ENCODE measurements around the gene ADAM22. TPM values are rescaled to one million over a fixed set of nuclear protein-coding genes. Genes with fewer than 3 reads are reported as not detected.

ADAM22 gene
- total RNA-seq, 1 experiment from 2014 or later = 10.0 TPM

DNA sequence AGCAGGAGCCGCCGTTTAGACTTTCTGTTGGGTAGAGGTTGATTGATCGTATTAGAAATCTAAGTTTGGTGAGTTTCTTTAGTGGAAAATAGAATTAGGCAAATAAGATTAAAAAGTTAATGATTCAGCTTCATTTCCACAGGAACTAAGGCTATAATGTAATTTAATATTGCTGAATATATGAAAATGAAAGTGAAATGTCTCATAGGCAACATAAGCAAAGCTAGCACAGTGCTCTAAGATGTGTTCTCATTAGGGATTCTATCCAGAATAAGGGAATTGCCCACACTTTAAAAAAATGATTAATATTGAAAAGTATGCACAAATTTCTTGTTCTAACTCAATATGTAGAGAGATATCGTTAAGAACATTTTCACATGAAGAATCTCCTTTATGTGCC is 238.8 kb downstream of the ADAM22 start:
- POLR2A ChIA-PET = no interaction called here
- Histone ChIP-seq H3K79me2 (ENCODE audit: insufficient read depth, low read length) (no peaks in the 10 kb centered on the region), H3K9me2 (ENCODE audit: insufficient read depth) (no peaks in the 10 kb centered on the region), H3K4me3 (replicated peaks in 1 of 2; ENCODE audit: low read depth in 1 of 2, low read length in 2 of 2) (no peak overlapping the region), H3K9ac (ENCODE audit: low read length) (no peak overlapping the region), H3K4me2 (ENCODE audit: low read length) (no peak overlapping the region), H3K27ac (ENCODE audit: low read depth, low read length) (no peak overlapping the region), H3K4me1 (ENCODE audit: control insufficient read depth in 1 of 2, insufficient read depth in 2 of 2, low read length in 2 of 2) (no peaks in the 10 kb centered on the region), H3K27me3 (ENCODE audit: insufficient read depth, low read length) (no peaks in the 10 kb centered on the region), H3K9me3 (ENCODE audit: control insufficient read depth in 1 of 2, insufficient read depth in 1 of 2, low read depth in 1 of 2, low read length in 2 of 2) (no peaks in the 10 kb centered on the region), H4K20me1 (ENCODE audit: insufficient read depth) (no peaks in the 10 kb centered on the region), H3K36me3 (ENCODE audit: control insufficient read depth in 1 of 2, insufficient read depth in 2 of 2, low read length in 2 of 2) (no peaks in the 10 kb centered on the region), H2AFZ (ENCODE audit: low read depth, low read length, poor library complexity, severe bottlenecking) (no peak overlapping the region)
- BruUV-seq (replicated peaks) = no TSS peak
- CTCF ChIA-PET = no interaction called here
- no peak for DNase-seq (ENCODE audit: low read depth, low spot score)
- ATAC-seq = no peak
- TF ChIP-seq ZNF274 (IDR thresholded peaks at IDR 0.05; ENCODE audit: low read depth, low read length) = no peak
- no peak for TF ChIP-seq EZH2phosphoT487 (IDR thresholded peaks at IDR 0.05; ENCODE audit: borderline replicate concordance)
- no peak for TF ChIP-seq RAD21 (IDR thresholded peaks at IDR 0.05; ENCODE audit: low read depth)
- TF ChIP-seq, protein P1, sequence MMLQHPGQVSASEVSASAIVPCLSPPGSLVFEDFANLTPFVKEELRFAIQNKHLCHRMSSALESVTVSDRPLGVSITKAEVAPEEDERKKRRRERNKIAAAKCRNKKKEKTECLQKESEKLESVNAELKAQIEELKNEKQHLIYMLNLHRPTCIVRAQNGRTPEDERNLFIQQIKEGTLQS (IDR thresholded peaks at IDR 0.05) = no peak
- TF ChIP-seq EZH2 (IDR thresholded peaks at IDR 0.05) = no peak
- TF ChIP-seq SRF (IDR thresholded peaks at IDR 0.05; ENCODE audit: low read depth) = no peak
- TF ChIP-seq ZFX (IDR thresholded peaks at IDR 0.05) = no peak
- TF ChIP-seq POLR2AphosphoS5 (IDR thresholded peaks at IDR 0.05; ENCODE audit: low read depth, low read length) = no peak
- TF ChIP-seq ELF1 (IDR thresholded peaks at IDR 0.05; ENCODE audit: borderline replicate concordance, low read depth) = no peak
- TF ChIP-seq, protein P2, sequence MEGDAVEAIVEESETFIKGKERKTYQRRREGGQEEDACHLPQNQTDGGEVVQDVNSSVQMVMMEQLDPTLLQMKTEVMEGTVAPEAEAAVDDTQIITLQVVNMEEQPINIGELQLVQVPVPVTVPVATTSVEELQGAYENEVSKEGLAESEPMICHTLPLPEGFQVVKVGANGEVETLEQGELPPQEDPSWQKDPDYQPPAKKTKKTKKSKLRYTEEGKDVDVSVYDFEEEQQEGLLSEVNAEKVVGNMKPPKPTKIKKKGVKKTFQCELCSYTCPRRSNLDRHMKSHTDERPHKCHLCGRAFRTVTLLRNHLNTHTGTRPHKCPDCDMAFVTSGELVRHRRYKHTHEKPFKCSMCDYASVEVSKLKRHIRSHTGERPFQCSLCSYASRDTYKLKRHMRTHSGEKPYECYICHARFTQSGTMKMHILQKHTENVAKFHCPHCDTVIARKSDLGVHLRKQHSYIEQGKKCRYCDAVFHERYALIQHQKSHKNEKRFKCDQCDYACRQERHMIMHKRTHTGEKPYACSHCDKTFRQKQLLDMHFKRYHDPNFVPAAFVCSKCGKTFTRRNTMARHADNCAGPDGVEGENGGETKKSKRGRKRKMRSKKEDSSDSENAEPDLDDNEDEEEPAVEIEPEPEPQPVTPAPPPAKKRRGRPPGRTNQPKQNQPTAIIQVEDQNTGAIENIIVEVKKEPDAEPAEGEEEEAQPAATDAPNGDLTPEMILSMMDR (IDR thresholded peaks at IDR 0.05 in 2 of 3, conservative IDR thresholded peaks at IDR 0.05 in 1 of 3; ENCODE audit: borderline replicate concordance in 1 of 3, insufficient read depth in 1 of 3, low read depth in 2 of 3, low read length in 2 of 3) = no peak
- no peak for TF ChIP-seq CBX3 (IDR thresholded peaks at IDR 0.05; ENCODE audit: low read depth)
- TF ChIP-seq CEBPB (IDR thresholded peaks at IDR 0.05; ENCODE audit: low read depth) = no peak
- TF ChIP-seq TCF7L2 (IDR thresholded peaks at IDR 0.05; ENCODE audit: borderline replicate concordance, extremely low read depth, insufficient read depth, insufficient read length) = no peak
- TF ChIP-seq, protein P3, sequence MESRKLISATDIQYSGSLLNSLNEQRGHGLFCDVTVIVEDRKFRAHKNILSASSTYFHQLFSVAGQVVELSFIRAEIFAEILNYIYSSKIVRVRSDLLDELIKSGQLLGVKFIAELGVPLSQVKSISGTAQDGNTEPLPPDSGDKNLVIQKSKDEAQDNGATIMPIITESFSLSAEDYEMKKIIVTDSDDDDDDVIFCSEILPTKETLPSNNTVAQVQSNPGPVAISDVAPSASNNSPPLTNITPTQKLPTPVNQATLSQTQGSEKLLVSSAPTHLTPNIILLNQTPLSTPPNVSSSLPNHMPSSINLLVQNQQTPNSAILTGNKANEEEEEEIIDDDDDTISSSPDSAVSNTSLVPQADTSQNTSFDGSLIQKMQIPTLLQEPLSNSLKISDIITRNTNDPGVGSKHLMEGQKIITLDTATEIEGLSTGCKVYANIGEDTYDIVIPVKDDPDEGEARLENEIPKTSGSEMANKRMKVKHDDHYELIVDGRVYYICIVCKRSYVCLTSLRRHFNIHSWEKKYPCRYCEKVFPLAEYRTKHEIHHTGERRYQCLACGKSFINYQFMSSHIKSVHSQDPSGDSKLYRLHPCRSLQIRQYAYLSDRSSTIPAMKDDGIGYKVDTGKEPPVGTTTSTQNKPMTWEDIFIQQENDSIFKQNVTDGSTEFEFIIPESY (IDR thresholded peaks at IDR 0.05; ENCODE audit: extremely low read depth, insufficient replicate concordance, low read length) = no peak
- no peak for TF ChIP-seq POLR2A (IDR thresholded peaks at IDR 0.05; ENCODE audit: borderline replicate concordance, extremely low read depth, insufficient read depth, insufficient read length)
- TF ChIP-seq MAX (IDR thresholded peaks at IDR 0.05) = no peak
- no peak for TF ChIP-seq FOSL1 (IDR thresholded peaks at IDR 0.05; ENCODE audit: low read depth)
- TF ChIP-seq SP1 (IDR thresholded peaks at IDR 0.05; ENCODE audit: low read depth) = no peak
- no peak for TF ChIP-seq SIN3A (IDR thresholded peaks at IDR 0.05; ENCODE audit: low read depth)
- RAD21 ChIA-PET (ENCODE audit: low non-redundant PET in 1 of 2, low total read pairs in 2 of 2, uncharacterized antibody in 2 of 2, unreplicated experiment in 2 of 2) = no interaction called here
- intact Hi-C loops (cut with micrococcal nuclease) = no loop called here
